Measurements from ENCODE around the gene SBF2. TPM values are rescaled to one million over a fixed set of nuclear protein-coding genes. Genes with fewer than 3 reads are reported as not detected.
"Not testable (repeated sequence)": the region's sequence is repeated elsewhere in the genome, so short reads cannot be mapped to it uniquely, and the experiment has no call there.

SBF2 gene
- total RNA-seq, 2 experiments from 2014 or later = 6.6 to 6.9 TPM

GRCh38 chr11:9952511-9953196 is 341.4 kb downstream of the SBF2 start:
- CTCF ChIA-PET = no interaction called here
- POLR2A ChIA-PET = no interaction called here

GRCh38 chr11:9951807-9952206 is 342.2 kb downstream of the SBF2 start:
- POLR2A ChIA-PET = no interaction called here
- CTCF ChIA-PET = no interaction called here

- ChIA-PET CTCF (no interaction called here), POLR2A (no interaction called here)
Measured at GRCh38 chr11:9950462-9950861, 343.6 kb downstream of the SBF2 start.

- CTCF ChIA-PET = no interaction called here
- POLR2A ChIA-PET = no interaction called here
Measured at GRCh38 chr11:9947231-9947864, 346.7 kb downstream of the SBF2 start.

- POLR2A ChIA-PET, CTCF ChIA-PET: not testable (repeated sequence)
Measured at GRCh38 chr11:9945680-9946079, 348.3 kb downstream of the SBF2 start.

GRCh38 chr11:9943386-9944110 is 350.5 kb downstream of the SBF2 start:
- CTCF ChIA-PET = no interaction called here
- POLR2A ChIA-PET = no interaction called here

- ChIA-PET CTCF (interaction anchor here (0.6 kb wide), 1 partner anchor 795 kb away, joined by 3 read pairs; no protein-coding TSS in a partner anchor), POLR2A (no interaction called here)
Measured at GRCh38 chr11:9941991-9942390, 352.0 kb downstream of the SBF2 start.

GRCh38 chr11:9939150-9939549 is 354.9 kb downstream of the SBF2 start:
- CTCF ChIA-PET, POLR2A ChIA-PET: not testable (repeated sequence)

- POLR2A ChIA-PET = no interaction called here
- CTCF ChIA-PET = no interaction called here
Measured at GRCh38 chr11:9936754-9937153, 357.3 kb downstream of the SBF2 start.

GRCh38 chr11:9932843-9933242 is 361.2 kb downstream of the SBF2 start:
- POLR2A ChIA-PET = not testable (repeated sequence)
- CTCF ChIA-PET = interaction anchor here (0.7 kb wide), 1 partner anchor 10 kb away, joined by 5 read pairs; no protein-coding TSS in a partner anchor

GRCh38 chr11:9930562-9931331 is 363.3 kb downstream of the SBF2 start:
- CTCF ChIA-PET, POLR2A ChIA-PET: not testable (repeated sequence)

- POLR2A ChIA-PET = no interaction called here
Measured at GRCh38 chr11:9927670-9928069, 366.3 kb downstream of the SBF2 start.

GRCh38 chr11:9923280-9923679 is 370.7 kb downstream of the SBF2 start:
- POLR2A ChIA-PET = no interaction called here
- CTCF ChIA-PET = no interaction called here

More at GRCh38 chr11:9927670-9928069, 366.3 kb downstream of the SBF2 start:
- CTCF ChIA-PET = no interaction called here

GRCh38 chr11:9922806-9923205 is 371.2 kb downstream of the SBF2 start:
- ChIA-PET CTCF (interaction anchor here (0.6 kb wide), 1 partner anchor 10 kb away, joined by 5 read pairs; no protein-coding TSS in a partner anchor), POLR2A (no interaction called here)

- ChIA-PET CTCF (no interaction called here), POLR2A (no interaction called here)
Measured at GRCh38 chr11:9916480-9916879, 377.5 kb downstream of the SBF2 start.

- CTCF ChIA-PET = no interaction called here
- POLR2A ChIA-PET = no interaction called here
Measured at GRCh38 chr11:9914064-9914463, 380.0 kb downstream of the SBF2 start.

GRCh38 chr11:9905960-9906791 is 387.8 kb downstream of the SBF2 start:
- POLR2A ChIA-PET = no interaction called here
- CTCF ChIA-PET = no interaction called here

- POLR2A ChIA-PET = no interaction called here
Measured at GRCh38 chr11:9905501-9905951, 388.5 kb downstream of the SBF2 start.

GRCh38 chr11:9903579-9903978 is 390.4 kb downstream of the SBF2 start:
- CTCF ChIA-PET = interaction anchor here (0.5 kb wide), 1 partner anchor 243 kb away, joined by 3 read pairs; no protein-coding TSS in a partner anchor
- POLR2A ChIA-PET = no interaction called here

More at GRCh38 chr11:9905501-9905951, 388.5 kb downstream of the SBF2 start:
- CTCF ChIA-PET = no interaction called here

Data from activated CD8-positive, alpha-beta memory T cell treated with anti-CD3 and anti-CD28 coated beads for 36 hours (primary cell).